HCEC 1CT (cell line): ENCODE data around the gene PHF21A.

Experiments
- DNase-seq: peaks from one replicate; pipeline ENCODE4 v3.0.0-alpha.2; 2017

Gene PHF21A

DNA sequence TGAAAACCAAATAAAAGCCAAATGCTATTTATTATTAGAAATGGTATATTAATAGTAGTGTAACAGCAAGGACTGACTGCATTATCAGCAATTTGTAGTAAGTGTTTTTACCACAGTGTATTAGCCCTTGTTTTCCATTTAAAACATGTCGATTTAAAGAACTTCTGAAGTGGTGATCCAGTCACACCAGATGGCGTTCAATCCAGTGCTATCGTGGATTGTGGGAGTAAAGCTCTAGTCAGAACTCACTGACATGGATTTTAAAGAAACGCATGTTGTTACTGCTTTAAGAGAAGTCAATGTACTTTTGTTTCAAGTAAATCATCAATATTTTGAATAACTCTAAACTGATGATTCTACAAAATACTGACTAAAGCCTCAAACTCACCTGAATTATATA, 147.7 kb downstream of the PHF21A start:
- DNase-seq, result no peak

DNA sequence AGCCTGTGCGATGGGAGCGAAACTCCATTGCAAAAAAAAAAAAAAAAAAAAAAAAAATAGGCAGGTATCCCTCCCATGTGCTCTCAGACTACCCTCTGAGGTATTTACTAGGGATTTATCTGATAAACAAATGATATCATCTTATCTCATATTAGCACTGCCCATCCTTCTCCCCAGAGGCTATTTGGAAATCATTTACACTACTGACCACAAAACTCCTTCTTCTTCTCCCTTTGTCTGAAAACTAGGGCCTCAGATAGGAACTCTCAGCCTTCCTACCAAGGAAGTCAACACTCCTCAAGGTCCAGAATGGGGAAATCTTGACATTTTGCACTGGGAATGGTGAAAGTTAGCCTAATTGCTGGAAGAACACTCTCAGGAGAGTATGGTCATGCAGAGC, 152.4 kb downstream of the PHF21A start:
- no peak for DNase-seq

DNA sequence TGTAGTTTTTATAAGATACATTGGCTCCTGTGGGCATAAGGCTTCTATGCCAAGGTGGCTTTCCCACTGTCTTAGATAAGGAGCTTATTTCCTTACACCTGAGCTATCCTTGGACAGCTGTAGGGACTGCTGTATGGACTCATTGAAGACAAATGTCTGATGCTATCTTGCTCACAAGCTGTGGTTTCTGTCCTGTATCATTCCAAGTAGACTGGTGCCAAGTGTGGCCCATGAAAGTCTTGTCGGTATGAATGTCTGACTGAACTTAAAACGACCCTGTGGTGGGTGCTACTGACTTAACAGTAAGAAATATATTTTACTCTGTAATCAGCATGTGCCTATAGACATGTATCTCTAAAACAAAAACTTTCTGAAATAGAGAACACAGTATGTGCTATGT, 153.7 kb downstream of the PHF21A start:
- no peak for DNase-seq

DNA sequence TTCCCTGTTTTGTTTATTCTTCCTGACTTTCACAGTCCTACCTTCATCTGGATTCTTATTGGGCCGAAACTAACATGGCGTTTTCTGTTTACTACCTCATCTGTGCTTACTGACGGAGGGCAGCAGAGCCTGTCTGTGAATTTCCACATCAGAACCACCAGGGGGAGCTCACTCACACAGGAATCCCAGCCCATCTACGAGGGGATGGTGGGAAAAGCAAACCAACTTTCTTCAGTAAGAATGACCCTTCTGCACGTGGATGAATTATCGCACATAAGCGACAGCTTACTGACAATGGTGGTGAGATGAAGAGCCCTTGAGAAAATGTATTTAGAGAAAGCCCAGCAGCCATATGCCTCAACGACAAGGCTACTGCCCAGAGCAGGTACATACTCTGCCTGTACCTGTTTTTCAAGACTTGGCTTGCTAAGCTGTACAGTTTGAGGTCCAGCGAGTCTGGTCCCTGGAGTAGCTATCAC, 156.3 kb downstream of the PHF21A start:
- peak; percentile 73 for DNase-seq

DNA sequence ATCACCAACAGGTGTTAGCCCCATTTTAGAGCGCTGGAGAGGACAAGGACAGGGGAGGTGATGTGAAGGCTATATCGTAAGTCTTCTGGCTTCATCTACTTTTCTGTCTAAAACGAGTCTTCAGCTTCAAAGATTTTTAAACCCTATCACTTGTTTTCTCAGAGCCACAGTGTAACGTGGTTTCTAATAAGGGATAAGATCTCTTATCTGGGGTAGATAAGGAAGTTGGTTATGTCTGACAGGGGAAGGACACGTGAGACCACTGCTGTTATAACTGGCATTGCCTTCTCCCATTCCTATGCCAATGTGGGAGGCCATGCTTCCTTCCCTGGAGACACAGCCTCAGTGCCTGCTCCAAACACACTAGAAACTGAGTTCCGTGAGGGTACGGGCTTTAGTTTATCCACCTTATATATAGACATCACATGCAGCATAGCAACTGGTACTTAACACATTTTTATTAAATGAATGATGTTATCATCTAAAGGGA, 159.5 kb downstream of the PHF21A start:
- DNase-seq, result no peak

DNA sequence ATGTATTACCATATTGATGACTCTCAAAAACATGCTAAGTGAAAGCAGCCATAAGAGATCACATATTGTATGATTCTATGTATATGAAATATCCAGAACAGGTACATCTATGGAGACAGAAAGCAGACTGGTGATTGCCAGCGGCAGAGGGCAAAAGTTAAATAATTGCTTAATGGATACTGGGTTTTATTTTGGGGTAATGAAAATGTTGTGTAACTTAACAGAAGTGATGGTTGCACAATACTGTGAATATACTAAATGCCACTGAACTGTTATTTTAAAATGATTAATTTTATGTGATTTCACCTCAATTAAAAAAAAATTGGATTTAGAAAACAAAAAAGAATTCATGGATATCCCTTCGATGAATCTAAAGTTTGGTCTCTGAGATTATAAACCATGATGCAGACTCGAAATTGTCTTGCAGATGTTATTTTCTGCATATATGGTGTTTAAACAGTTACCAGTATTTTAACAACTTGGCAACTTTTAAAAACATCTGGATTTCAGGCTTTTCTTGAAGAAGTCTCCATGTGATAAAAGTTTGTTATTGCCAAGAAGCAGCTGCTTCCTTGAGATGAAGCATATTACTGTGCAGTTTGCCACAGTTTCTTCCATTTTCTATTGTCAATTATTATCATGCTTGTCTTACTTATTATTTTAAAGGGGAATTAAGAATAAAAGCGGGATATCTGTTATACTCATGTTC, 160.7 kb downstream of the PHF21A start:
- DNase-seq, result no peak

DNA sequence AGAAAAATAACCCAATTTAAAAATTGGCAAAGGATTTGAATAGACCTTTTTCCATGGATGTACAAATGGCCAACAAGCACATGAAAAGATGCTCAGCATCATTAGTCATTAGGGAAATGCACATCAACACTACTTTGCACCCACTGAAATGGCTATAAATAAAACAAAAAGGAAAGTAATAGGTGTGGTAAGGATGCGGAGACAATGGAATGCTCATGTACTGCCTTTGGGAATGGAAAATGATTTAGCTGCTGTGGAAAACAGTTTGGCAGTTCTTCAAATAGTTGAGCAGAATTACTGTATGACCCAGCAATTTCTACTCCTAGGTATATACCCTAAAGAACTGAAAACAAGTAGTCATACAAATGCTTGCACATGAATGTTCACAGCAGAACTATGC, 161.4 kb downstream of the PHF21A start:
- no peak for DNase-seq

DNA sequence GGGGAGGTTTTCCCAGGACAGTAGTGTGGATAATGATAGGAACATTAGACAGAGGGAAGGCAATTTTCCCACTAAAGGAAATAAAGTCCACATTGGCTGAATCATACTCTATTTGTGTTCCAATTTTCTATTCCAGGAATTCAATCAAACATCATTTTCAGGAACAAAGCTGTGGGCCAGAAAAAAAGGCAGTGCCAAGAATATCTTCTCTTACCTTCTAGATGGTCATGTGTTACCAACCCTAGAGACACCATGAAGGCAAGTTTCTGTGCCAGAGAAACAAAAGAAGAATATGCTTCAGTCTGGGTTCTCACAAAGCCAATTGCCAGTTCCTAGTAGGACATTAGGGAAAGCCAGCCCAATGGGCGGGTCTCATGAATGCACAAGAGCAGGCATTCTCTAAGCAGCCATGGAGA, 171.3 kb downstream of the PHF21A start:
- DNase-seq, result no peak

DNA sequence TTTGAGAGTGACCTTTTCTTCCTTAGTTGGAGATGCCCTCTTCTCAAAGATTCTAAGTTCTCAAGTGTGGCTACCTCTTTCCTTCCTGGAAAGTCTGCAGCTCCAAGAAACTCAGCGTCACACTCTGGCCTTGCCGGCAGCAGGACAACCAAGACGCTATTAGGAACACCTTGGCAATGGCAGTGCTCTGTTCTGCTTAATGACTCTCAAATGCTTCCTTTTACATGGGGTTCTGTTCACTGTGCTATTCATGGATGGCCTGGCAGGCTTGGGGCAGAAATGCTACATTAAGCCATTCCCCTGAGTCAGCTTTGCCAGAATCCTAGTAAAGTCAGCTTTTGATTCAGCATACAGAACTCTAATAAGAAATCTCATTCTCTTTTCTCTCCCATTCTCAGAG, 172.9 kb downstream of the PHF21A start:
- no peak for DNase-seq

DNA sequence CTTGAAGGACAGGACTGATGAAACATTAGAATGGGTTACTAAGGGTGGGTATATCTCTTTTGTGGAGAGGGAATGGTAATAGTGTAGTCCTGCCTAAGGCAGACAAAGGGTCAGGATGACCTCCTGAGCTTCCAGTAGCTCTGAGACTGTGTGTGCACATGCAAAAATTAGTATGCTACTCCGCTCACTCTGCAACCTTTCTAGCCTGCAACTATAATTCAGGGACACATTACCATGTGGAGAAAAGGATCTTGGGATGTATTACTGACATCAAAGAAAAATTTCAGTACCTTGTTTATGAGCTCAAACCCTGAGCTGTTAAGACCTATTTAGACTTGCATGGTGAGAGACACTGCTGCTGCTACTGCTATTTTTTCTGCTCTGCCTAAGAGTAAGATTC, 173.4 kb downstream of the PHF21A start:
- no peak for DNase-seq

DNA sequence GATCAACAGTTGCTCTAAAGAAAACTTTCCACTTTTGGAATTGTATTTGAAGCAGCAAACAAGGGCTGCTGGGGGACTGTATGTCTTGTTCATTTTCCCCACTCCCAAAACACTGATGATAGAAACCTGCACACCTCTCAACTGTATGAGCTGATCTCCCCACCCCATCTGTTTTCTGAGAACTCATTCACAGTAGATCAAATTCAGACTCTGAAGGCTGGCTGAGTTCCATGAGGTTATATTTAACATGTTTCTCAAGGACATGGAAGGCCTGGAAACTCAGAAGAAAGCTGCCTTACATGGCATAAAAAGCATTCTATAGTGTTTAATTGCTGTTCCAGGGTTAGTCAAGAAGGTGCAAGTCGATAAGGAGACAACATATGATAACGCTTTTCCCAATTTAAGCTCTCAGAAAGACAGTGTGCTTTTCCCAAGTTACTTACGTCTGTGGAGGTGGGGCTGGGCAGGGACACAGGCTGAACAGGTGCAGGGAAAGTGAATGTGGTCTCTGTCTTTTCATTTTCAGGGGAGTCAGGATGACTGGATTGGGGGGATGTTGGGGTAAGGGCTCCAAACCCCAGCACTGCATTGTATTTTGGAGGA, 175.8 kb downstream of the PHF21A start:
- DNase-seq, result no peak

DNA sequence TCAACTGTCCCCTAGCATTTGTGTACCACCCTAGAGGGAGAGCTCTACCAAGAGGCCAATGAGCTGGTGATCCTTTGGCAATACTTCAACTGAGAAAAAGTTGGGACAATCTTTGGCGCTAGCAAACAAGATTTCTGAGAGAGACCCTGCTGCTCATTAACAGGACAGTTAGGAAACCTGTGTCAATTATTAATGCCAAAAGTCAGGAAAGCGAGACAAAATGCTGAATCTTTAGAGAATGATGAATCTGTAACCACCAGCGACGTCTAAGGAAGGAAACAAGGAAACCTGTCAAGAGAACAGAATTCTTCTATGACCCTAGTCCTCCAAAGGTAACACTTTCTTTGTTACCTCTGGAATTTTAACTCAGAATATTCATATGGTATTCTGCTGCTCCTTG, 178.9 kb downstream of the PHF21A start:
- no peak for DNase-seq

DNA sequence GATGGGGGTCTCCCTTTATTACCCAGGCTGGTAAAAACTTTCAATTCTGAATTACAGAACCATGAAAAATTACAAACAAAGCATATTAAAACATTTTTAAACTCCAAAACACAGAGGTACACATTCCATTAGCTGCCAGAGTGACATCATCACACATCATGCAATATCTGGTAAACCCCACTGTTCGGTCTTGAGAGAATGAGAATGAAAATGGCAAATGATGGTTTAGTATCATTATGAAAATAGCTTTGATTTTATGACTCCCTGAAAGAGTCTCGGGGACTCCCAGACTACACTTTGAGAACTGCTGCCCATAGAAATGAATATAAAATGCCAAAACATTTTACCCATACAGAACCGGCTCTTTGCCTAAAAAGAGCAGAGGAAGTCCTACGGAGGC, 180.0 kb downstream of the PHF21A start:
- DNase-seq, result no peak

DNA sequence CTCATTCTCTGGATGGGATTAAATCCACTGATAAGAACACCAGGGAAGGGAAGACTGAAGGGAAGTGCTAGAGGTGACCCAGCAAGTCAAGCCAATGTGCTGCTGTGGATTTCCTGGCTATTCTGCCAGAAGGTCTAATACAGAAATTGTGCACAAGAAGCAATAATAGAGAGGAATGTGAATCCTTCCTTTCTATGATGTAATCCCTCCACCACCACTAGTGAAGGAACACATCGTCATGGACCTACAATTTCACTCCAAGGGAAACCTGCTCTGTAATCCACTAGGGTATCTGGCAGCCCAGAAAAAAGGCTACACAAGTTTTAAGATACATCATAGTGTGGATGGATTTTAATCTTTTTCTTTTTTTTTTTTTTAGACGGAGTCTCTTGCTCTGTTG, 181.4 kb downstream of the PHF21A start:
- no peak for DNase-seq

DNA sequence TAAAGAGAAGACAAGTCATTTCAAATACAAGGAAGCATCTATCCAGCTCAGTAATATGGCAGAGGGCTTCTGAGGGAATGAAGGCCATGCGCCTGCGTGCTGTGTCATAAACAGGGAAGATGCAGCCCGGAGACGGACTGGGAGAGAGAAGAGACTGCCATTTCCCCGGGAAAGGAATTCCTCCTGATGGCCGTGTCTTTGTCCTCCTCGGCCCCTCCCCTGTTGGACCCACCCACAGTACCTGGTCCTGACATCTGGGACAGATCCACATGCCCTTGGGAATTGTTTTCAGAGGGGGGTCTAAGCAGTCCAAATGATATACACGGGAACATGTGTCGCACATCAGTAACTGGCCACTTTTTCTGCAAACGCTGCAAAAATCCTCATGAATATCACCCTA, 183.3 kb downstream of the PHF21A start:
- DNase-seq, result no peak

DNA sequence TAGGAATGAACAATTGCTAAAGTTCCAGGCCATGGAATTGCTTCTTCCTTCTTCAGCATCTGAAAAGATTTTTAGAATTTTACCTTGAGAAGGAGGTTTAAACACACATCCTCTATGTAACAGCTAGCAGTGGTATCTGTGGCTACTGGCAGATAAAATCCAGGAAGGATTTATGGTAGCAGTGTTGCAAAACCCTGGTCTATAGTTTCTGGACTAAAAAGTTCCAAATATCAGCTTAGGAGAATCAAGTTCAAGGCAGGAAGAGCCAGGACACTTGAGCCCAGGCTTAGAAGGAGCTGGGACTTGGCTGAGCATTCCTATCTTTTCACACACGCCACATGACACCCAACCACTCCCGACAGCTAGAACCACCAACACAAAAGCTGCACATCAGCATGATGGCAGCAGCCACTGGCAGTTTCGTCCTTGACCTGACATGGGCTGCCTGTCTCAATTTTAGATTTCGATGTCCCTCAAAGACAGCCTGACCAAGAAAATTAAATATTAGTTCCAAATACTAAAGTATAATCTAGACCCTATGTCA, 184.7 kb downstream of the PHF21A start:
- no peak for DNase-seq

DNA sequence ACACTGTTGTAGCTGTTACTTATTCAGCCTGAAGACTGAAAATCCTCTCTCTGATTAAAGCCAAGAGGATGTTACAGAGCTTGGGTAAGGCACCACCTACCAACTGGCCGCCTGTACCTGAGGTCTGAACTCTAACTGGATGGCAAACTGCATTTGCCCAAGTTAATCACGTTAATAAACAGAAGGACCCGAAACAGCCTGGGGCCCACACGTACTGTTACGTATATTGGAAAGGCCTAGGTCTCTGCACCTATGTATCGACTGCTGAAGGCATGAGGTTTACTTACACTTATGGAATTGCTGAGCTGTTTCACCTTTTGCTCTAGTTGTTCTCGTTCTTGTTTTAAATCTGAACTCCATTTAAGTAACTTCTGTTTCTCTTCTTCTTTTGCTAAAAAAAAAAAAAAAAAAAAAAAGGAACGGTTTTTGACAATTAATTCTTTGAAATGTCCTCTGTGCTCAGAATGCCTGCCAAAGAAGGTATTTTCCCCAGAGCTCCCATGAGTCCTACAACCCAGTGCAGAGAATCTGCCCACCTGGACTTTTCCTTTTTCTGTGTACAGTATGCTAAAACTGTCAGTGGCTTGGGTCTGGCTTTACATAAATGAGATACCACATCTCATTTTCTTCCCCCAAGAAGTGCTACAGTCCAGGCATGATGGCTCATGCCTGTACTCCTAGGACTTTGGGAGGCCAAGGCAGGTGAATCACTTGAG, 185.7 kb downstream of the PHF21A start:
- no peak for DNase-seq

DNA sequence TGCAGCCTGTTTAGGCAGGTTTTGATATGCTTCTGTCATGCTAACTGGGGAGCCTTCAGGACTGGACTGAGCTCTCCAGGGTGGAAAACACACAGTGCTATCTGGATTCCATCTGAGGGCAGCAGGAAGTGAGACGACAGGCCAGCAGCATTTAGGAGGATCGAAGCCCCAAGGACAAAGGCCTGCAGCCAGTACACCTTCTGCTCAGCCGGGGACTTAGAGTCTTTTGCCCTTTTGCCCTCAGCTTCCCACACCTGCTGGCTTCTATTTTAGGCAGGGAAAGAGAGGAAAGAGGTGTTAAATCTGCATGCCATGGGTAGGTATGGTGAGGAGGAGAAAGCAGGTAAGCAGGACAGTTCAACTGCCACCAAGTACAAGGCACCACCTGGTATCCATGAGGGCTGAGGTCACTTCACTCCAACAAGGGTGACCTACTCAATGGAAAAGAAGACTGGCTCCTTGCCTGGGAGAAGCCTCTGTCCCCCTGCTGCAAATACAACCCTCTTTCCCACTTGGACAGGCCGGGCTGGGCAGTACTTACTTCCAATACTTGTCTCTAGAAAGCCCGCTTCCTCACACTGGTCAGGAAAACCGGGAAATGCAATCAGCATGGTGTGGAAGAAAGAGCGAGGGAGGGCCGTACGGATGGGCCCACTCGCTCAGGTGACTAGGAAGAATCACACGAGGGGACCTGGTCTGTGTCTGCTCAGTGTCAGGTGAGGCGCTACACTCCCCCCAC, 186.5 kb downstream of the PHF21A start:
- no peak for DNase-seq

DNA sequence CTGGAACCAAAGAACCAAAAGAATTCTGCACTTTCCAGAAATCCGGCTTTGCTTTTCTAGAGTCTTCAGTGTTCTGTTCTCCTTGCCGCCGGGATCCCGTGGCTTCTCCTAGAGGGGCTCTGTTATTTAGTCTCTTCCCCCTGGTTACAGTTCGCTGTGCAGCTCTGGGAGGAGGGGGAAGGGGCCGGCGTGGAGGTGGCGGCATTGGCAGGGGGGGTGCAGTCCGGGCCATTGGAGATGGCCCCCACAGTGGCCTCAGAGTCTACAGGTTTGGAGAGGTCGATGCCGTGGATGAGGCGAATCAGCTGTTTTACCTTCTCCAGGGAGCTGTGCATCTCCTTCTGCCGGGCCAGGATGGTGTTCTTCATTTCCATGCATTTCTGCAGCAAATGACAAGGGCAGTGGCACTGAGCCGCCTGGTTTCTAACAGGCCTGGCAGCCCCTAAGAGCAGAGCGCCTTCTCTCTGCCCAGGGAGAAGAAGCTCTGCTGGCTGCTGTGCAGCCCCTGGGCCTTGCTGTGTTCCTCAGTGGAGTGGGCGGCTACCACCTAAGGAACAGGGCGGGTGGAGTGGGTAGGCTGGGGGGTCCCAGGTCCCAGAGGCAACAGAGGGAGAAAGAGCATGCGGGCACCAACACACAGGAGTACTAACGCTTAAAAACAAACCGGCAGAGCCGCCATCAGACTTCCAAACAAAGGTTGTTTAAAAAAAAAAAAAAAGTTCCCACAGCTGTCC, 187.2 kb downstream of the PHF21A start:
- DNase-seq, result no peak

DNA sequence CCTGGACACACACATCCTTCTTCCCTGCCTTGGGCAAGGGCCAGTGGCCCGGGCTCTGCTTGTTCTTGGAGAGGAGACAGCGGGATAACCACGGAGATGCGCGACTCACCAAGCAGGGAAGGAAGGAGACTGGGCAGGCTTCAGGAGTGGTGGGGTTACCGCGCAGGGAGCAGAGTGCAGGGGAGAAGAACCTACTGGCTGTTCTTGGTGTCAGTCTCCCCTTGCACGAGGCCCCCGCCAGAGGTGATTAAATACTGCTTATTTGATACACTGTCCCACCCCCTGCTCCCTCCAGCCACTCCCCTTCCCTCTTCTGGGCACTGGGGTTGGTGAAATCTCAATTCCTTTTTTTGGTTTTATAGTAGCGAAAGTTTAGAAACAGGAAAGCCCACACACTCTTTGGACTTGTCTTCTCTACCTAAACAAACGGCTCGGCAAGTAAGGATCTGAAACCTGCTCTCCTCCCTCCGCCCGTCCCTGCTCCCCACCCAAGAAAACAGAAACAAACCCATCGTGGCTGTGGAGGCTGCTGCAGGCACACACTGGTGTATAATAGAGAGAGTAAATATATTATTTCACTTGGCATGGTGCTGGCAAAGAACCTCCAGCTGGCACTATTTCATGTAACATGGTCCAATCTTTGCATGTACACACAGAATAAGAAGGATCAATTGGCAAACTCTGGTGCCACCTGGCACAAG, 188.0 kb downstream of the PHF21A start:
- no peak for DNase-seq

DNA sequence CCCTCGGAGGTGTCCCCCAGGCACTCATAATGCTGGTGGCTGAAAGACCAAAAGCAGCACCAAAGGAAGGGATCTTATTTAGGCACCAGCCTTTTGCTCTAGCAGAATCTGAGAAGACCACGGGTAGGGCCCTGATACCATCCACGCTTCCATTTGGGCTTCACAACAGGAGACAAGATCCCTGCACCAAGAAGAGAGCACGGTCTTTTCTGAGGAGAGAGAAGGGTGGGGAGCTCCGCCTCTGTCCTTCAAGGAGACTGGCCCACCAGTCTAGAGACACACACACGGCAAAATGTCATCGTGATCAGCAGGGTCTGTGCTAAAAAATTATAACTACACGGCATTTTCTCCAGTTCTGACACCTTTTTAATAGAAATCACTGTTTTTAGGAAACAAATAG, 189.0 kb downstream of the PHF21A start:
- DNase-seq, result no peak

DNA sequence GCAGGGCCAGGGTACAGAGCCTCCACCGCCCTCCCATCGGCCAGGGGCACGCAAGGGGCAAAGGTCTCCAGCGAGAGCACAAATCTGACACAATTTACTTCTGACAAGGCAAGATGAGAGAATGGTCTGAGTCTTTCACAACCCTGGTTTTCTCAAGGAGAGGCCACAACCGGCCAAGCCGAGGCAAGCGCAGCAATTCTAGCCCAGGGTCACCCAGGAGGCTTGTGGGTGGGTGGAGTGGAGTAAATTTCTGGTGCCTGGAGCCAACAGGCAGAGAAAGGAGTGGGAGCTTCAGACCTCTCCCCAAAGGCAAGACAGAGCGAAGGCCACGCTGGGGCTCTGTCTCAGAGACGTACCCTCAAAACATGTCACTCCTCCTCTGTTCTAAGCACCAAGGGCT, 189.5 kb downstream of the PHF21A start:
- no peak for DNase-seq
